Prostate gland (tissue), 2 donors: ENCODE results near the gene CAP2. TPM values are rescaled to one million over a fixed set of nuclear protein-coding genes. Genes with fewer than 3 reads are reported as not detected.
"Not testable (repeated sequence)": the region's sequence is repeated elsewhere in the genome, so short reads cannot be mapped to it uniquely, and the experiment has no call there.

Experiments
- DNase-seq: peaks from one replicate; pipeline ENCODE4 v3.0.0-alpha.2; 2019; ENCODE audit warnings: low spot score
- H3K27ac ChIP-seq, 2 donors: fragments of 200-600 bp; sonication (generic); 2 replicates each; pipeline ENCODE4 v1.5.1; 2017 to 2019
- H3K27me3 ChIP-seq: fragments of 200-600 bp; sonication (generic); replicated peaks from 2 replicates; pipeline ENCODE4 v1.5.1; 2019; ENCODE audit not compliant: insufficient read depth
- H3K36me3 ChIP-seq, 2 donors: fragments of 200-600 bp; sonication (generic); 1 replicate in 1 of 2; 2 replicates in 1 of 2; pipeline versions ENCODE4 v1.5.1 to v1.8.1; 2017 to 2019
- H3K4me1 ChIP-seq: fragments of 200-600 bp; sonication (generic); replicated peaks from 2 replicates; pipeline ENCODE4 v1.5.1; 2019
- H3K4me3 ChIP-seq, 2 donors: fragments of 200-600 bp; sonication (generic); 2 replicates each; pipeline ENCODE4 v1.5.1; 2017 to 2019
- H3K9me3 ChIP-seq: fragments of 200-600 bp; sonication (generic); 2 replicates; pipeline ENCODE4 v1.5.1; 2017
- CTCF ChIP-seq, 4 experiments: fragments of 200-600 bp in 2 of 4; fragments of 450-650 bp in 2 of 4; sonication (generic) in 2 of 4; IDR thresholded peaks; 1 replicate in 3 of 4; 2 replicates in 1 of 4; pipeline ENCODE4 v1.5.1; 2016 to 2019; ENCODE audit warnings: antibody characterized with exemption in 4 of 4, mild to moderate bottlenecking in 2 of 4, moderate library complexity in 2 of 4
- POLR2A ChIP-seq: fragments of 450-650 bp; IDR thresholded peaks from one replicate; pipeline ENCODE4 v1.6.1; 2016; ENCODE audit warnings: antibody characterized with exemption, mild to moderate bottlenecking
- POLR2AphosphoS5 ChIP-seq: sonication (generic); formaldehyde crosslinking; IDR thresholded peaks from one replicate; pipeline ENCODE4 v1.6.1; 2017; ENCODE audit warnings: antibody characterized with exemption
- WGBS: methylation state at CpG from one replicate; pipeline ENCODE4 v1.1.5; 2018; 5-methylcytosine and 5-hydroxymethylcytosine counted together
- intact Hi-C: fragments of 100-400 bp; cut with DNase I; formaldehyde crosslinking; loops from one replicate; pipeline ENCODE4 v1.14.2; 2022
- total RNA-seq, 2 donors: library from RNA; depleted of rRNA; stranded (reverse); fragments of >200 nt; gene quantifications; one replicate each; pipeline ENCODE4 v1.1.0, GENCODE V29; 2016

CAP2 gene
- total RNA-seq, 2 donors from 2014 or later: 8.7 to 10.0 TPM

- Histone ChIP-seq H3K27me3 (no peaks in the 10 kb centered on the region), H3K4me1 (no peaks in the 10 kb centered on the region), H3K4me3 (no peak overlapping the region), H3K27ac (no peak overlapping the region), H3K36me3 (no peaks in the 10 kb centered on the region), H3K9me3 (no peaks in the 10 kb centered on the region)
- 87% methylated on average over 8 of the region's 8 CpGs for WGBS
- no peak for DNase-seq
- intact Hi-C loops: no loop called here
- TF ChIP-seq POLR2A: no peak
- TF ChIP-seq CTCF (IDR thresholded peaks at IDR 0.05): no peak
- TF ChIP-seq POLR2AphosphoS5: no peak
Observed at GRCh38 chr6:17405944-17406245, 12.5 kb downstream of the CAP2 start.

GRCh38 chr6:17408081-17408480 lies 14.7 kb downstream of the CAP2 start:
- H3K27ac ChIP-seq: no peak overlapping the region
- WGBS: 71% methylated on average over 4 of the region's 4 CpGs
- no peaks in the 10 kb centered on the region for H3K4me1 ChIP-seq
- no peak for TF ChIP-seq CTCF (IDR thresholded peaks at IDR 0.05)
- no peak for TF ChIP-seq POLR2AphosphoS5
- no peak for TF ChIP-seq POLR2A
- intact Hi-C loops: no loop called here
- no peaks in the 10 kb centered on the region for H3K9me3 ChIP-seq
- no peak overlapping the region for H3K4me3 ChIP-seq
- no peak for DNase-seq
- no peaks in the 10 kb centered on the region for H3K36me3 ChIP-seq
- no peaks in the 10 kb centered on the region for H3K27me3 ChIP-seq

GRCh38 chr6:17410281-17410680 lies 16.9 kb downstream of the CAP2 start:
- H3K4me1 ChIP-seq: no peaks in the 10 kb centered on the region
- no peak overlapping the region for H3K27ac ChIP-seq
- no peaks in the 10 kb centered on the region for H3K36me3 ChIP-seq
- no peaks in the 10 kb centered on the region for H3K9me3 ChIP-seq
- no peak overlapping the region for H3K4me3 ChIP-seq
- TF ChIP-seq POLR2AphosphoS5 (no peak), CTCF (IDR thresholded peaks at IDR 0.05) (no peak), POLR2A (no peak)
- DNase-seq: no peak
- intact Hi-C loops: no loop called here
- no peaks in the 10 kb centered on the region for H3K27me3 ChIP-seq
- 99% methylated on average over 4 of the region's 4 CpGs for WGBS

- Histone ChIP-seq H3K27me3 (no peaks in the 10 kb centered on the region), H3K4me1 (no peaks in the 10 kb centered on the region), H3K36me3 (no peaks in the 10 kb centered on the region), H3K27ac (no peak overlapping the region), H3K9me3 (no peaks in the 10 kb centered on the region), H3K4me3 (no peak overlapping the region)
- TF ChIP-seq POLR2AphosphoS5 (no peak), POLR2A (no peak), CTCF (IDR thresholded peaks at IDR 0.05) (no peak)
- intact Hi-C loops: no loop called here
- WGBS: 67% methylated on average over 5 of the region's 5 CpGs
- DNase-seq: no peak
Observed at GRCh38 chr6:17413313-17413750, 19.9 kb downstream of the CAP2 start.

GRCh38 chr6:17414395-17414794 lies 21.0 kb downstream of the CAP2 start:
- H3K4me1 ChIP-seq, H3K27me3 ChIP-seq, DNase-seq, intact Hi-C loops, H3K4me3 ChIP-seq, H3K9me3 ChIP-seq, H3K27ac ChIP-seq, H3K36me3 ChIP-seq: not testable (repeated sequence)
- WGBS: 92% methylated on average over 1 of the region's 1 CpG
